Activated naive CD4-positive, alpha-beta T cell treated with anti-CD3 and anti-CD28 coated beads, Interleukin-2, amount 50 U/mL, for 72 hours (primary cell): ENCODE data around the gene COPS9. TPM values are rescaled to one million over a fixed set of nuclear protein-coding genes. Genes with fewer than 3 reads are reported as not detected.

Experiments used
- ATAC-seq, 2 donors: fragments of 150-1000 bp; cut with Tn5 transposase; 2 replicates each; pipeline ENCODE4 v1.10.0; 2021; ENCODE audit warnings: mild to moderate bottlenecking in 2 of 2, moderate library complexity in 2 of 2
- DNase-seq, 2 donors: peaks; one replicate each; pipeline ENCODE4 v3.0.0; 2021 to 2022; ENCODE audit warnings: low spot score in 2 of 2
- H3K27ac Mint-ChIP-seq, 2 donors: one replicate each; pipeline ENCODE4 v1.8.0; 2022; ENCODE audit warnings: mild to moderate bottlenecking in 2 of 2, mixed read lengths in 2 of 2
- H3K36me3 Mint-ChIP-seq, 2 donors: one replicate each; pipeline ENCODE4 v1.8.0; 2022; ENCODE audit warnings: mixed read lengths in 2 of 2
- H3K9me3 Mint-ChIP-seq, 2 donors: one replicate each; pipeline ENCODE4 v1.8.0; 2022; ENCODE audit warnings: mixed read lengths in 2 of 2
- total RNA-seq, 2 donors: library from RNA; stranded (reverse); gene quantifications; one replicate each; pipeline ENCODE4 v1.2.3, GENCODE V29; 2022

Gene COPS9
- total RNA-seq, 2 donors from 2014 or later = 92.9 to 97.6 TPM

DNA sequence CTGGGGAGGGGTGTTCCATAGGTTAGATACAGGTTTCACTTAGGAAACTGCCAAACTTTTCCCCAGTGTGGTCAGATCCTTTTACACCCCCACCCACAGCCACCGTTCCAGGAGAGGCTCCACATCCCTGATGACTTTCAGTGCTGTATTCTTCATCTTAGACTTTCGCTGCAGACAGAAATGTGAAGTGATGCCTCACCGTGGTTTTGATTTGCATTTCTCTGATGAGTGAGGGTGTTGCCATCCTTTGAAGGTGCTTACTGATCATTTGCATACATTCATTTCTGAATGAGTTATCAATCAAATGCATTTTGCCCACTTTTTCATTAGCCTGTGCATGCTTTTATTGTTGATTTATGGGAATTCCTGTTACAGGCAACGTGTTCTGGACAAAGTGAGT, 14.9 kb downstream of the COPS9 start:
- DNase-seq (peak in 1 of 2 donors; percentile 23), ATAC-seq (peak; percentile 78 to 96)
- H3K9me3 Mint-ChIP-seq = no peaks in the 10 kb centered on the region
- H3K27ac Mint-ChIP-seq = no peak overlapping the region
- H3K36me3 Mint-ChIP-seq = peaks cover 0 to 5% of the 10 kb centered on the region in 2 donors

DNA sequence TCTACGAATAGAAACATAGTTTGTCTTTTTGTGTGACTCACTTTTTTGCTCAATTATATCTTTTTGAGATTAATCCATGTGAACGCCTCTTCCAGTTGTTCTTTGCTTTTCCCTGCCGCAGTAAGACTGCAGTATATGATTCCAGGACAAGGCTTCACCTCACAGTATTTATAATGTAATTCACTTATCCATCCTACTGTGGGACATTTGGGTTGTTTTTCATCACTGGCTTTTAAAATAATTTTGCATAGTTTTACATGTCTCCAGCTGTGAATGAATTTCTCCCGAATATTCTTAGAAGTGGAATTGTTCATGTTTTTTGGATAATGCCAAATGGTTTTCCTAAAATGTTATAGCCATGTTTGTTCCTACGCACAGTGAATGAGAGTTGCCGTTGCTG, 21.9 kb downstream of the COPS9 start:
- H3K9me3 Mint-ChIP-seq = no peaks in the 10 kb centered on the region
- H3K36me3 Mint-ChIP-seq = no peaks in the 10 kb centered on the region
- ATAC-seq (no peak), DNase-seq (no peak)
- no peak overlapping the region for H3K27ac Mint-ChIP-seq

DNA sequence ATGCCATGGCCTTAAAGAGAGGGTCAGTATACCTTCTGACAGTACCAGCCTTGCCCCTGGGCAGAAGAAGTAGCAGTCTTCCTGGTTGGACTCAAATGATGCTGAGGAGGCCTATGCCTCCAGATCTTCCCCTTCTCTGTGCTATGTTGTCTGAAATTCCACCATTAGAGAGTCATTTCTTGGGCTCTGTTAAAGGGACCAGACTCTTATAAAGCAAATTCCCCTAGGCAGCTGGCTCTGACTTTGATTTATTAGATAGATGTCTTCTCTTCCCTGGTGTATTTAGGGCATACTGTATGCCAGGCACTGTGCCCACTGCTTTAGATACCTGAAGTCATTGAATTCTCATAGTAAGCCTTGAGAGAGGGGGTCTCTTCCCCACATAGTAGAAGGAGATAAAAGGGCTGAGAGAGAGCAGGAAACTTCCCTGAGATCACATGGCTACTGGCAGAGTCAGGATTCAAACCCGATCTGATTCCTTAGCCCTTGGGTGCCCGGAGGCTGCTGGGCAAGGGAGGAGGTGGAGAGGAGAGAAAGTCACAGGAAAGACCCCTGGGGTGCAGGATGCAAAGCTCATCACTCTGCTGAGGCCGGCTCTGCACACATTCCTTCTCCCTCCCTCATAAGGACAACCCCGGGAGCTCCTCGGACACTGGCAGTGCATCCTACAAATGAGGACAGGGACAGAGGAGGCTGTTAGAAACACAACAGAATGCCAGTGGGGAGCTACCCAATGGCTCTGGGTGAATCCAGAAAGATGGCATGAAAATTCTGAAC, 23.0 kb downstream of the COPS9 start:
- H3K36me3 Mint-ChIP-seq = no peaks in the 10 kb centered on the region
- ATAC-seq (no peak), DNase-seq (no peak)
- H3K27ac Mint-ChIP-seq = no peak overlapping the region
- no peaks in the 10 kb centered on the region for H3K9me3 Mint-ChIP-seq

DNA sequence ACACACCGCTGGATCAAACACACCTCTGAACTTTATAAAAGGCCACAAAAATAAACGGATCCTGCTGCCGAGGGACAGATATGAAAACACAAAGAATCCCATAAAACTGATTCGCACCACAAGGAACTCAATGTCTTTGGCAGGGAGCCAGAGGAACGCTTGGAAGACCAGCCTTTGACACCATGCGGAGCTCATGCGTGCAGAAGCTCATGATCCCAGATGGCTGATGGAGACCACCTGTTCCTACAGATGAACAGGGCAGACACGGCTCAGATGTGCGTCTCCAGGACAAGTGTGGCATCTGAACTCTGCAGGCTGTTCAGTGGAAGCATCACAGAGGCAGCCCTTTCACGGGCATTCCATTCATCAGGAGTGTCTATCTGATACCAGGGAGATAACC, 24.9 kb downstream of the COPS9 start:
- H3K9me3 Mint-ChIP-seq = no peaks in the 10 kb centered on the region
- ATAC-seq = no peak
- no peak for DNase-seq
- no peak overlapping the region for H3K27ac Mint-ChIP-seq
- H3K36me3 Mint-ChIP-seq = no peaks in the 10 kb centered on the region

DNA sequence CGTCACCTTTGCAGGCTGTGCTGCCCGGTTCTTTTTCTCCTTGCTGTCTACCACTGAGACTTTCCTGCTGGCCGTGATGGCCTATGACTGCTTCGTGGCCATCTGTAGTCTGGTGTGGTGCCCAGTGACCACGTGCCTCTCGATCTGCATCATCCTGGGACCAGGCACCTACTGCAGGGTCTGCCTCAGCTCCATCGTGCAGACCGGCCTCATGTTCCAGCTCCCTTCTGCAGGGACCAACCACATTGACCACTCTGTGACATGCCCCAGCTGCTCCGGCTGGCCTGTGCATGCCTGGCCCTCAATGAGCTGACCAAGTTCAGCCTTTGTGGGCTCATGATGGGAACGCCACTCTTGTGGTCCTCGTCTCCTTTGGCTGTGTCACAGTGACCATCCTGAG, 26.7 kb downstream of the COPS9 start:
- ATAC-seq = no peak
- H3K27ac Mint-ChIP-seq = no peak overlapping the region
- H3K36me3 Mint-ChIP-seq = no peaks in the 10 kb centered on the region
- no peaks in the 10 kb centered on the region for H3K9me3 Mint-ChIP-seq
- DNase-seq = no peak

DNA sequence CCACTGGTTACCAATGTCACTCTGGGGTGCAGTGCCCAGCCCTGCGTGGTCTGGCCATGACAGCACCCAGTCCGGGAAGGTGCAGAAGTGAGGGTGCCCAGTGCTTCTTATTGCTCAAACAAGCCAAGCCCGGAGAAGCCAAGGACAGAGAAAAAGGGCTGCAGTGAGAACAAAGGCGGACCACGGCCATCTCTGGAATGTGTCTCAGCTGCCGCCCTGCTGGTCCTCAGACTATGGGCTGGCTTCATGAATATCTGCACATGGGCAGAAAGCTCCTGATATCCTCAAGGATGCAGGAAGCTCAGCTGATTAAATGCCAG, 28.7 kb downstream of the COPS9 start:
- H3K9me3 Mint-ChIP-seq = no peaks in the 10 kb centered on the region
- no peak overlapping the region for H3K27ac Mint-ChIP-seq
- ATAC-seq (no peak), DNase-seq (no peak)
- H3K36me3 Mint-ChIP-seq = no peaks in the 10 kb centered on the region

DNA sequence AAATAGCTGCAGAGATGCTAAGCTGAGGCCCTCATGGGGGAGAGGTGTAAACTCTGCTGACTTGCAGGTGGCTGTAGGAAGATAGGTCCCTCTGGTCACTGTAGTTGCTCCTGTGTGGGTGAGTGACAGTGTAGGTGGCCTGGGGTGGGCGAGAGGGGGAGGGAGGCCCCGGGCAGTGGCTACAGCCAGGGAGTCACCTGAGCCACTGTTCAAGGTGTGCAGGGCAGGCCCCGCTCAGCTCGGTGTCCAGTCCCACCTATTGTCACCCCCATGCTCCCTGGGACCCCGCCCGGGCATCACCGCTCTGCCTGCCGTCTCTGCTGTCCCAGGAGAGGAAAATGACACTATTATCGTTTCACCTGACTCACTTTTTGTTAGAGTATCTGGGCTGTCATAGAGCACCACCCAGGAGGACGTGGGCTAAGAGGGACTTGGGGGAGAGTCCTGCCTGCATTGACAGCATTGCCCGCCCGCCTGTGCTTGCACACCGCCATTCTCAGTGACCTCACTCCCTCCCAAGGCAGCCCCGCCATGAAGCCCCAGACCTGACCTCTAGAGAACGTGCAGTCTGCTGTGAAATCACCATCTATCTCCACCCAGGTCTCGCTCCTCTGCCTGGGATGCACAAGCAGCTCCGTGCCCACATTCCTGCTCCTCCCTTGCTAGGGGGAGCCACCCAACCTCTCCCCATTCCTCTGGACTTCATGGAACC, 29.2 kb downstream of the COPS9 start:
- no peak for ATAC-seq
- Mint-ChIP-seq H3K36me3 (no peaks in the 10 kb centered on the region), H3K9me3 (no peaks in the 10 kb centered on the region), H3K27ac (no peak overlapping the region)
- no peak for DNase-seq

DNA sequence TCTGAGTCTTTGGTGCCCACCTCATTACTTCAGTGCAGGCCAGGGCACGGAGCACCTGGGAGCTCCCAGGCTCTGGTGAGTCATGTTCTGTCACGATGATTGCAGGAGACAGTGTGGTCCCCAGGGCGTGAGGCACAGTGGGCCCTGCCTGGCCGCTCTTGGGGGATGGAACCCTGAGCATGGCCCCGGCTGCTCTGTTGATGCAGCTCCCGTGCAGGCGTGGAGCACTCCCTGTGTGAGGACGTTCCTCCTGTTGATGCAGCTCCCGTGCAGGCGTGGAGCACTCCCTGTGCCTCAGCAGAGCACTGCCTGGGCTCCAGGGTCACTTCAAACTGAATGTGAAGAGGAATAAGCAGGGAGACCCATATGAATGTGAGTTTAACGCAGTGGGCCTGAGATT, 30.1 kb downstream of the COPS9 start:
- DNase-seq (no peak), ATAC-seq (no peak)
- Mint-ChIP-seq H3K27ac (no peak overlapping the region), H3K36me3 (no peaks in the 10 kb centered on the region), H3K9me3 (no peaks in the 10 kb centered on the region)

DNA sequence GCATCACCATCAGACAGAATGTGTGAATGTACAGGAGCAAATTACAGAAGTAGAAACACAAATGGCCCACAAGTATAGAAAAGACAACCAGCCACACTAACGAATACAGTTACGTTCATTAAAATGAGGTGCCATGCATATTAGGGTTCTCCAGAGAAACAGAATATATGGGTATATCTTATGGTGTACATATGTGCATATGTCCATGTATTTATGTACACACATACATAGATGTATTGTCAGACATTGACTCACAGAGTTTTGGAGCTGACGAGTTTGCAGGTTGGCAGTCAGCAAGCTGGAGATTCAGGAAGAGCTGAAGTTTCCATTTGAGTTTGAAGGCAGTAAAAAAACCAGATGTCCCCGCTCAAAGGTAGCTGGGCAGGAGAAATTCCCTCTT, 33.0 kb downstream of the COPS9 start:
- peaks cover 0 to 6% of the 10 kb centered on the region in 2 donors for H3K36me3 Mint-ChIP-seq
- H3K27ac Mint-ChIP-seq = no peak overlapping the region
- ATAC-seq (no peak), DNase-seq (no peak)
- H3K9me3 Mint-ChIP-seq = peaks cover 0 to 4% of the 10 kb centered on the region in 2 donors

DNA sequence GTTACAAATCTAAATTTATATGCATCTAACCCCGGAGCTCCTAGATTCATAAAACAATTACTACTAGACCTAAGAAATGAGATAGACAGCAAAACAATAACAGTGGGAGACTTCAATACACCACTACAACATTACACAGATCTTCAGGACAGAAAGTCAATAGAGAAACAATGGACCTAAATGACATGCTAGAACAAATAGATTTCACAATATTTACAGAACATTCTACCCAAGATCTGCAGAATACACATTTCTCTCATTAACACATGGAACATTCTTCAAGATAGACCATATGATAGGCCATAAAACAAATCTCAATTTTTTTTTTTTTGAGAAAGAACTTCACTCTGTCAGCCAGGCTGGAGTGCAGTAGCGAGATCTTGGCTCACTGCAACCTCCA, 37.8 kb downstream of the COPS9 start:
- no peak for ATAC-seq
- H3K9me3 Mint-ChIP-seq = peaks cover 8% of the 10 kb centered on the region in 2 donors
- DNase-seq = no peak
- peaks cover 13 to 30% of the 10 kb centered on the region in 2 donors for H3K36me3 Mint-ChIP-seq
- H3K27ac Mint-ChIP-seq = no peak overlapping the region

DNA sequence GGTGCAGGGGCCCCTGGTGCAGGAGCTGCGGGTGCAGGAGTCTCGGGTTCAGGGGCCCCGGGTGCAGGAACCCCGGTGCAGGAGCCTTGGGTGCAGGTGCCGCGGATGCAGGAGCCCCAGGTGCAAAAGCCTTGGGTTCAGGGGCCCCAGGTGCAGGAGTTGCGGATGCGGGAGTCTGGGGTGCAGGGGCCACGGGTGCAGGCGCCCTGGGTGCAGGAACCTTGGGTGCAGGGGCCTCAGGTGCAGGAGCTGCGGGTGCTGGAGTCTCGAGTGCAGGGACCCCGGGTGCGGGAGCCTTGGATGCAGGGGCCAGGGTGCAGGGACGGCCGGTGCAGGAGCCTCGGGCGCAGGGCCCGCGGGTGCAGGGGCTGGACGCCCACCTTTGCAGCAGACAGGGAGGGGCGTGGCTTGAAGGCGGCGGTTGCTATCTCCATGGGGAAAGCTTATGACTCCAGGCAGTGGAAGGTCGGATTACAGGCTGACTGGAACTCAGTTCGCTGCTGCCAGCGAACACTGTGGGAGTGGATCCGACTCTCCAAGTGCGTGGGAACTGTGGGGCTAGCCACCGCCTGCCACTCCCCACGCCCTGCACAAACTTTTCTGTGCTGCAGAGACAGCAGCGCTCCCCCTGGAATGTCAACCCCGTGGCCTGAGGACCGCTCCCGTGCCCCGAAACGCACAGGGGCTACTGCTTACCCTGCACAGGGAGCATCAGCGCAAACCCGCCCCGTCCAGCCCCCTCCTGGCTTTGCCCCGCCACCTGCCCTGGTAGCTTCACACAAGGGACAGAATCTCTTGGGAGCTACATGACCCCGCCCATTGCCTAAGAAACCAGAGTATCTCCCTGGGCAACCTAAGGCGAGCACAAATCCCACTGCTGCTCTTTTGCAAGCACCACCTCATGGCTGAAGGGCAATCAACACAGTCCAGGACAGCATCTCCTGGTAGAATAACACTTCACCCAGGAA, 40.3 kb downstream of the COPS9 start:
- DNase-seq (no peak), ATAC-seq (no peak)
- no peak overlapping the region for H3K27ac Mint-ChIP-seq
- H3K9me3 Mint-ChIP-seq = peaks cover 8% of the 10 kb centered on the region in 2 donors
- peaks cover 13 to 30% of the 10 kb centered on the region in 2 donors for H3K36me3 Mint-ChIP-seq

DNA sequence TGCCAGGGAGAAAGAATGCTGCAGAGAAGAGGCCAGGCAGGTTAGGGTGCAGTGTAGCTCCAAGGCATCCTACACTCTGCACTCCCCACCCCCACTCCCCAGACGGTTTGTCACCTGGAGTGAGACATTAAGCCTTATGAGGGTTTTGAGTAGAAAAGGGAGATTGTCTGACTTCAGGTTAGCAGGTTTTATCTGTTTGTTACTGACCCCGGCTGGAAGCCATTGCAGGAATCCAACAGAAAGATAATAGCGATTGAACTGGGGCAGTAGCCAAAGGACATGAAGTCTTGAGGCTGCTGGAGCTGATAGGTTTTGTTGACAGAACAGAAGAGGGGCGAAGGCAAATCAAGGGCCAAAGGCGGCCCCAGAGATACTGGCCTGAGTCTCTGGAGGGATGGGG, 46.8 kb downstream of the COPS9 start:
- Mint-ChIP-seq H3K9me3 (peaks cover 16 to 18% of the 10 kb centered on the region in 2 donors), H3K27ac (no peak overlapping the region), H3K36me3 (peaks cover 15% of the 10 kb centered on the region in 2 donors)
- DNase-seq (no peak), ATAC-seq (no peak)

DNA sequence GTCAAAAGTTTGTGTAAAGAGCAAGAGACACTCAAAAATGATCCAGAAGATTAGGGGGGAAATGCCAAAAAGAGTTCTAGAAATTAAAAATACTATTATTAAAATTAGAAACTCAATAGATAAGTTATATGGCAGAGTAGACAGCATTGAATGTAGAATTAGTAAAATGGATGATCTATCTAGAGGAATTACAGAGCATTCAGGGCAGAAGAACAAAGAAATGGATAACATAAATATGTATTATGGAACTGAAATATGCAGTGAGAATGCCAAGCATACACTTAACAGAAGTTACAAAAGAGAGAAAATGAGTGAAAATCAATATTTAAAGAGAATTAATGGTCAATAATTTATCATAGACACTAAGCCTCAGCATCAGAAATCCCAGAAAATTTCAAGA, 49.5 kb downstream of the COPS9 start:
- no peak overlapping the region for H3K27ac Mint-ChIP-seq
- no peak for DNase-seq
- peaks cover 15% of the 10 kb centered on the region in 2 donors for H3K36me3 Mint-ChIP-seq
- peaks cover 16 to 18% of the 10 kb centered on the region in 2 donors for H3K9me3 Mint-ChIP-seq
- no peak for ATAC-seq

Other genes with a start within 250 kb of the COPS9 start
- 100 to 1,000 TPM; 131 to 152 TPM for gene NDUFA10, start 111.0 kb downstream of the COPS9 start, total RNA-seq
- not detected for gene OR6B2, start 105.9 kb downstream of the COPS9 start, total RNA-seq
- not detected for gene OR6B3, start 82.8 kb downstream of the COPS9 start, total RNA-seq
- not detected for gene OTOS, start 4.4 kb upstream of the COPS9 start, total RNA-seq